NCI-H2227 (cell line): ENCODE results near the gene KSR2.
A peak's percentile ranks its signal among the peaks of the same experiment; 100 is the strongest.

ENCODE experiments used
- DNase-seq: peaks from one replicate; lab custom pipeline; 2025; ENCODE audit not compliant: unreplicated experiment; lab: John Stamatoyannopoulos, UW

The KSR2 gene

DNA sequence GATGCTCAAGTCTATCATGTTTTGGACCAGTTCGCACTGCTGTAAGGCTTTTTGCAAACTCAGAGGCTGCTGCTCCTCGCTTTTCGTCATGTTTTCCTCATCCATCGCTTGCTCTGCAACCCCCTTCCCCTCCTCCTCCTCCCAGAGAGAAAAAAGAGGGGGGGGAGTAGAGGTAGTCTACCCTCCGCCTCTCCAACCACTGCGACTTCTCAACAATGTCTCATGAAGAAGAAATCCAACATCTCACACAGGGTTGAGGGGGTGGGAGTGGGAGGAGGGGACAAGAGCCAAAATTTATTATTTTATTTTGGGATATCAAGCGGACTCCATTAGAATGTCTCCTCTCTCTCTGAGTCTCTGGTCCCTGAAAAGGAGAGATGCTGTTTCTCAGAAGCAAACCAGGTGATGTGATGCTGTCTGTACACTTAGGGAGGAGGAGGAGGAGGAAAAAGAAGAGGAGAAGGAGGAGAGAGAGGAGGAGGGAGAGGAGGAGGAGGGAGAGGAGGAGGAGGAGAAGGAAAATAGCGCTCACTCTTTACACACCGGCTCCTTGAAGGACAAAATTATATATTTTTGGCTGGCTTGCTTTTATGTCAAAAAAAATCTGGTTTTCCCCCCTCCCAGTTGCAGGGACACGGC is 520 bp downstream of the KSR2 start:
- DNase-seq, result peak; percentile 9

DNA sequence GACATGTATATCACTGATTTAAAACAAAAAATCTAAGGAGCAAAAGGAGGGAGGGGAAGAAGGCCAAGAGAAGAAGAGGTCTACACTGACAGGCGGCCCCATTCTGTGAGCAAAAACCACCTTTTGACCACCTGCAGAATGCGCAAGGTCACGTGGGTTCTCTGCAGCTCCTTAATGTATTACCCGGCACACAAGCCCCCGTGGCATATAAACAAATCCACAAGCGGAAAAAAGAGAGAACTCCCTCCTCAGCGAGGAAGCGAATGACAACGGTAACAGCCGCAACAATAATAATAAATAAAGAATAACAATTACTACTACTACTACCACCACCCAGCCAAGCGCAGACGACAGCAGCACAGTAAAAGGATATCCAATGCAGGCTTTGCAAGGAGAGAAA is 1.3 kb downstream of the KSR2 start:
- peak; percentile 10 for DNase-seq

DNA sequence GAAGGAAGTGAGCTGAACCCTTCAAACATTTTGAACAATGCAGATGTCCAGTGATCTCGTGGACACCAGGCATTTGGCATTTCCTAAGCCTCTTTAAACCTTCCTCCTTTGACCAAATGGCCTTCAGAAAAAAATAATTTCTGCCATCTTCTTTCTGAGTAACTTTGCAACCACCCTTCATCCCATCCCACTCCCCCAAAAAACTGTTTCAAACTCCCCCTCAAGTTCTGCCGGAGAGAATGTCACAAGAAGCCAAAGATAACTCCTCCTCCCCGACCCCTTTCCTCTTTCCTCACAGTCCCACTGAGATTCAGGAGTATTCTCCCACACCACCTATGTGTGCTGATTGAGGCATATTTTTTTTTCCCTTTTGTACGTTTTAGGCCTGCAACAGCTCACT is 1.7 kb downstream of the KSR2 start:
- no peak for DNase-seq

DNA sequence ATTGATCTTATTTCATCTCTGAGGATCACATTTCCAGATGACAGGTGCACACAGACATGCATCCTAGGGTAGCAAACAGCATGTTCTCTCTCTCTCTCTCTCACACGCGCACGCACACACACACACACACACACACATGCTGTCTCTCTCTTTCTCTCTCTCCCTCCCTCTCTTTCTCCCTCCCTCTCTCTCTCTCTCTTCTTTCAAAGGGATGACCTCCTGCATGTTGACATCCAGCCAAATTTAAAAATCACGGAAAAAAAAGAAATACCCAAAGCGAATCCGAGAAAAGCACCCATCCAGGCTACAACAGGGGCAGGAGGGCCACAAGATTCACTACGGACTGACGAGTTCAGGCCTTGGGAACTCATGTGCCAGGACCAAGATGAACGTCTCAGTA is 2.3 kb downstream of the KSR2 start:
- DNase-seq, result no peak

- DNase-seq, result no peak
Measured at GRCh38 chr12:117963836-117964235, 5.0 kb downstream of the KSR2 start.

GRCh38 chr12:117936722-117937484 is 31.9 kb downstream of the KSR2 start:
- DNase-seq, result no peak

GRCh38 chr12:117933545-117933944 is 35.2 kb downstream of the KSR2 start:
- no peak for DNase-seq

GRCh38 chr12:117926391-117926899 is 42.3 kb downstream of the KSR2 start:
- DNase-seq, result no peak

DNA sequence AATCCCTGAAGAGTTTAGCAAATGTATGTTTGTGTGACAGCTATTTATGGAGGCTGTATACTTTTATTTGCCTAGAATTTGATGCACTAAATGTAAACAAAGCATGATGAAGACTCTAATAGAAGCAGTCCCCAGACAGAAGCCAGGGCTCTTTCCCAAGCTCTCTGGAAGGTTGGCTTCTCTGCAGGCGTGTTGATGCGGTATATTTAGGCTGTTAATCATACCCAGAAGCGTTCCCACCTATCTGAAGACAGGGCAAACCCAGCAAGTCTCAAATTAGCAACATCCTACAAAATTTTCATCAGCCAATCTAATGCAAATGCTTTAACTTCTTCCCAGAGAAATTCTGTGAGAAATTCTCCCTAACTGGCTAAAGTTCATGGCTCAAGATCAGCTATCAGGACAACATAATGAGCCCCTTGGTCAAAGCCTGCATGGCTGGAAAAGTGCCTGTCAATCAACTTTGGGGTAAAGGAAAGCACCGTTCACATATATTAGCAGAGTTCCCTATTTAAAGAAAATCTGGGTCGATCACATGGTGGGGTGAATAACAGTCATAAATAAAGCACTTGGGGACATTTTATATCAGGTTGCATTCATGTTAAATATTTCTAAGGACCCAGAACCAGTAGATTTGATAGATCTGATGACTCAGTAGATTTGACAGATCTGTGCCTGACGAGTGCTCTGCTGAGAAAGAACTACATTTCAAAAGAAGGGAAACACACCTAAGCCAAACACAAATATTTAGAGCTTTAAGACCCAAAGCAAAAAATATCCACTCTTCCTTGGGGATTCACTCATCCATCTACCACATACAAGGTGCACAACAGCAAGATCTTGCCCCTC is 46.6 kb downstream of the KSR2 start:
- no peak for DNase-seq

- DNase-seq, result no peak
Measured at GRCh38 chr12:117919479-117919878, 49.3 kb downstream of the KSR2 start.

DNA sequence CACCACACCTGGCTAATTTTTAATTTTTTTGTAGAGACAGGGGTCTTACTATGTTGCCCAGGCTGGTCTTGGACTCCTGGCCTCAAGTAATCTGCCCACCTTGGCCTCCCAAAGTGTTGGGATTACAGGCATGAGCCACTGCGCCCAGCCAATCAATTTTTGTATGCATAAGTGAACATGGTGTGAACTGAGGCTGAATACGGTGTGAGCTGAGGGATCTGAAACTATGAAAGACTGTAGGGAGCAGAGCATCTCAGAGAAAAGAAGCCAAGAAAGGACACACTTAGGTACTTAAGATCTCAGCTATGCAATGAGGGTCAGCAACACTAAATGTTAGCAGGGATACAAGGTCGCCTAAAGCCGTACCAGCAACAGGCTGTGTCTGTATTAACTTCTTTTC is 54.1 kb downstream of the KSR2 start:
- no peak for DNase-seq

- no peak for DNase-seq
Measured at GRCh38 chr12:117912756-117913155, 56.0 kb downstream of the KSR2 start.

DNA sequence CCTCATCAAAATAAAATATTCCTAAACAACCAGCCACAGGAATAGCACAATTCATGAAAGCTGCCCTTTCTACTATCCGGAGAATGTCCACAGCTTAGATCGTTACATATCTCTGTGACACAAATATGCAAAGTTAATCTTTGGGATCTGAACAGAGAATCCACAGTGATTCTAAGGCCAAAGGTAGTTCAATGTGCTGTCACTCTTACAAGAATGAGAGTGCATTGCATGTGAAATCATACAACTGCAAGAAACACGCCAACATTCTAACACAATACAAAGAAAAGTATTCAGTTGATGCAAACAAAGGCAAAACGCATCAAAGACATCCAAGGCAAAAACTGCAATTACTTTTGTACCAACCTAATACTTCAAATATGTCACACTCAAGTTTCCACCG is 60.4 kb downstream of the KSR2 start:
- no peak for DNase-seq

- peak; percentile 11 for DNase-seq
Measured at GRCh38 chr12:117907108-117907689, 61.6 kb downstream of the KSR2 start.

- DNase-seq, result no peak
Measured at GRCh38 chr12:117904051-117904450, 64.7 kb downstream of the KSR2 start.

- DNase-seq, result no peak
Measured at GRCh38 chr12:117903110-117903840, 65.5 kb downstream of the KSR2 start.

DNA sequence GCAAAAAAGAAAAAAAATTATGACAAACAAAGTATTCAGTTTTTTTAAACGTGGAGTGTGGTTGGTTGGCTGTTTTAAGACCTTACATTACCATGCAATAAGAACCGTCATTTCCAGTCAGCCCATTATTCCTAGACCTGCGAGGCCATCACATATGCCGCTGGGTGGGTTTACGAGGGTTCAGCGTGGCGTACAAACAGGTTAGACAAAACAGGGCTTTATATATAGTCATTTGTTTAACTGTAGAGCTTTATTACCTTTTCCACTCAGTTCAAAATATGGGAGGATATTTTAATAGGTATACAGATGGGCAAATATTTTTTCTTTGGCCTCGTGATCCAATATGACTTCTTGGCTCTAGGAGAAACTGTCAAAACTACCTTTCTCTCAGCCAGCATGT is 67.2 kb downstream of the KSR2 start:
- no peak for DNase-seq

- no peak for DNase-seq
Measured at GRCh38 chr12:117900561-117900960, 68.2 kb downstream of the KSR2 start.

DNA sequence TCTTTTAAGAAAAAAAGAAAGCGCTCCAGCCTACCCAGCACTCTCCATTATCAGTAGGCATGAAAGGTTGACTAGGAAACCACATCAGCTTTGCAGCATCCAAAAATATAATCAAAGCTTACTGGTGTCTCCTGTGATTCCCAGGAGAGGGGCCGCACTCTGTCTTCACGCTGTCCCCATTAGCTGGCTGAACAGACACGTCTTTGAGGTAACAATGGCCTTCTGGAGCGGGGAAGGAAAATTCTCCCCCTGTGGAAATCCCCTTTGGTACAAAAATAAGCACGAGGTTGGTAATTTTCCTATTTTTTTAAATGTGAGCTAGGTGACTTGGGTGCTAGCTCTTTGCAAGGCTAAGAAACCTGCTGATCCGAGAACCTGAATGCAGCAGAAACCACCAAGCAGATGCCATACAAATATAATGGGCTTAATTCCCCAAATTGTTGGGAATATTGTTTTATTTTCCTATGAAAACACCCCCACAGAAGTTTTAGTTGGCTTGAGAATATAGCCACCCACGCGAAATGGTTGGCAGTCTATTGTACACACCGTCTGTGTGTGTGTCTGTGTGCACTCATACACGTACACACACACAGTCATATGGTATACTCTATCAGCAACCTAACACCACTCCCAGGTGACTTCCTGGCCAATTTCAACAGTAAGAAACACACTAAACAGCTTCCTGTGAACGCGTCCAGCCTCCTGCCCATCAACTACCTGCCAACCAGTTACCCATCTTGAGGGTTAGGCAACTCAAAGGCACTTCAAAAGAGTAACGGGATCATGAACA is 71.2 kb downstream of the KSR2 start:
- DNase-seq, result no peak

- no peak for DNase-seq
Measured at GRCh38 chr12:117896009-117896408, 72.8 kb downstream of the KSR2 start.
